B cell (primary cell): ENCODE results near the gene GRK5. TPM values are rescaled to one million over a fixed set of nuclear protein-coding genes. Genes with fewer than 3 reads are reported as not detected.

Source experiments
- ATAC-seq: fragments of 200-7000 bp; cut with Tn5 transposase; one replicate; pipeline ENCODE4 v1.10.0; 2021; ENCODE audit warnings: low read depth, mild to moderate bottlenecking, moderate number of reproducible peaks, moderate library complexity
- CTCF ChIA-PET: fragments of 350-600 bp; sonication (Branson Sonifier 250); formaldehyde crosslinking; loops from one replicate; lab custom pipeline; 2021; ENCODE audit warnings: antibody characterized with exemption, inconsistent platforms; lab: Charles Lee
- POLR2A ChIA-PET: fragments of 350-600 bp; sonication (Branson Sonifier 250); formaldehyde crosslinking; loops from one replicate; lab custom pipeline; 2021; ENCODE audit warnings: antibody characterized with exemption; lab: Charles Lee
- DNase-seq: peaks from one replicate; pipeline ENCODE4 v3.0.0; 2013
- H2AFZ ChIP-seq: 2 replicates; pipeline ENCODE4 v1.6.1; 2012; ENCODE audit warnings: mild to moderate bottlenecking, low read depth, low read length; ENCODE audit not compliant: insufficient read depth, poor library complexity, severe bottlenecking
- H3K27ac ChIP-seq, 2 donors: 1 replicate in 1 of 2; 2 replicates in 1 of 2; pipeline ENCODE4 v1.5.1; 2012 to 2013; ENCODE audit warnings: low read length in 2 of 2, mild to moderate bottlenecking in 2 of 2, moderate library complexity in 1 of 2
- H3K27me3 ChIP-seq, 4 experiments: fragments of 200-600 bp in 1 of 4; sonication (generic) in 1 of 4; replicated peaks in 1 of 4; 1 replicate in 2 of 4; 2 replicates in 2 of 4; pipeline versions ENCODE4 v1.6.1 to v1.7.0; 2013 to 2016; ENCODE audit warnings: low read length in 3 of 4, mild to moderate bottlenecking in 2 of 4, mixed read lengths in 1 of 4, moderate library complexity in 1 of 4; ENCODE audit not compliant: insufficient read depth in 4 of 4, control insufficient read depth in 3 of 4; ENCODE audit errors: control extremely low read depth in 1 of 4
- H3K36me3 ChIP-seq, 2 experiments: replicated peaks in 1 of 2; 1 replicate in 1 of 2; 2 replicates in 1 of 2; pipeline versions ENCODE4 v1.6.1 to v1.7.1; 2013; ENCODE audit warnings: low read length in 1 of 2; ENCODE audit not compliant: insufficient read depth in 2 of 2, control insufficient read depth in 1 of 2; ENCODE audit errors: control extremely low read depth in 1 of 2, extremely low read depth in 1 of 2
- H3K4me1 ChIP-seq, 2 donors: fragments of 200-600 bp in 1 of 2; sonication (generic) in 1 of 2; 1 replicate in 1 of 2; 2 replicates in 1 of 2; pipeline versions ENCODE4 v1.5.1 to v1.6.1; 2013 to 2017; ENCODE audit warnings: low read length in 2 of 2; ENCODE audit not compliant: control insufficient read depth in 2 of 2, insufficient read depth in 2 of 2
- H3K4me2 ChIP-seq: replicated peaks from 2 replicates; pipeline ENCODE3; 2012; ENCODE audit warnings: mild to moderate bottlenecking, low read depth, low read length; ENCODE audit not compliant: poor library complexity, severe bottlenecking
- H3K4me3 ChIP-seq, 5 experiments: fragments of 200-600 bp in 1 of 5; sonication (generic) in 1 of 5; 1 replicate in 3 of 5; 2 replicates in 2 of 5; pipeline versions ENCODE4 v1.5.1 to v1.7.0; 2011 to 2016; ENCODE audit warnings: low read length in 4 of 5, mild to moderate bottlenecking in 4 of 5, low read depth in 2 of 5, control low read depth in 1 of 5, moderate library complexity in 1 of 5; ENCODE audit not compliant: insufficient read depth in 1 of 5; ENCODE audit errors: control extremely low read depth in 1 of 5, extremely low read depth in 1 of 5
- H3K79me2 ChIP-seq: fragments of 200-600 bp; sonication (generic); one replicate; pipeline ENCODE4 v1.6.0; 2016; ENCODE audit warnings: low read length; ENCODE audit not compliant: control insufficient read depth, insufficient read depth
- H3K9ac ChIP-seq: fragments of 200-600 bp; sonication (generic); 2 replicates; pipeline ENCODE4 v1.6.1; 2017; ENCODE audit warnings: mild to moderate bottlenecking, low read length, moderate library complexity
- H3K9me3 ChIP-seq, 3 donors: one replicate each; pipeline versions ENCODE4 v1.6.1 to v1.7.1; 2013; ENCODE audit warnings: low read length in 2 of 3; ENCODE audit not compliant: control insufficient read depth in 2 of 3, insufficient read depth in 1 of 3; ENCODE audit errors: control extremely low read depth in 1 of 3
- H4K20me1 ChIP-seq: 2 replicates; pipeline ENCODE4 v1.6.0; 2012; ENCODE audit warnings: mild to moderate bottlenecking, low read length; ENCODE audit not compliant: insufficient read depth, control insufficient read depth, poor library complexity, severe bottlenecking
- H3K27ac Mint-ChIP-seq: one replicate; pipeline ENCODE4 v1.8.0; 2021; ENCODE audit warnings: mixed read lengths
- H3K27me3 Mint-ChIP-seq: one replicate; pipeline ENCODE4 v1.8.0; 2021; ENCODE audit warnings: mixed read lengths
- H3K4me1 Mint-ChIP-seq: one replicate; pipeline ENCODE4 v1.8.0; 2021; ENCODE audit warnings: mixed read lengths
- H3K4me3 Mint-ChIP-seq: one replicate; pipeline ENCODE4 v1.8.0; 2021; ENCODE audit warnings: mixed read lengths
- H3K9me3 Mint-ChIP-seq: one replicate; pipeline ENCODE4 v1.8.0; 2022; ENCODE audit warnings: mixed read lengths; ENCODE audit not compliant: insufficient read depth
- EZH2 ChIP-seq: IDR thresholded peaks from 2 replicates; pipeline ENCODE4 v1.6.1; 2012; ENCODE audit warnings: borderline replicate concordance, low read depth, mild to moderate bottlenecking, moderate library complexity, low read length; ENCODE audit not compliant: insufficient read depth, poor library complexity, severe bottlenecking
- WGBS: methylation state at CpG from one replicate; pipeline ENCODE4 v1.1.5; 2013; ENCODE audit warnings: missing lambda C conversion rate; ENCODE audit not compliant: insufficient coverage; 5-methylcytosine and 5-hydroxymethylcytosine counted together
- intact Hi-C: fragments of 100-400 bp; cut with micrococcal nuclease; formaldehyde crosslinking; loops from one replicate; pipeline ENCODE4 v1.10.0; 2022
- polyA plus RNA-seq: library from polyadenylated mRNA; depleted of rRNA; stranded (reverse); fragments of >200 nt; gene quantifications from 2 replicates; pipeline ENCODE4 v1.2.3, GENCODE V29; 2012
- total RNA-seq, 2 donors: library from RNA; stranded (reverse); fragments of 120-200 nt in 1 of 2; gene quantifications; 1 replicate in 1 of 2; 2 replicates in 1 of 2; pipeline versions ENCODE4 v1.2.3 to v1.2.4, GENCODE V29; 2013 to 2022
- TF ChIP-seq, protein P1 (sequence below): fragments of 200-600 bp; IDR thresholded peaks from one replicate; pipeline ENCODE4 v1.8.0; 2022; ENCODE audit warnings: antibody characterized with exemption, mild to moderate bottlenecking

Gene GRK5
- total and polyA plus RNA-seq, 2 donors (not counting 1 experiment from before 2014, with no cell fraction given): 21.9 to 54.8 TPM

DNA sequence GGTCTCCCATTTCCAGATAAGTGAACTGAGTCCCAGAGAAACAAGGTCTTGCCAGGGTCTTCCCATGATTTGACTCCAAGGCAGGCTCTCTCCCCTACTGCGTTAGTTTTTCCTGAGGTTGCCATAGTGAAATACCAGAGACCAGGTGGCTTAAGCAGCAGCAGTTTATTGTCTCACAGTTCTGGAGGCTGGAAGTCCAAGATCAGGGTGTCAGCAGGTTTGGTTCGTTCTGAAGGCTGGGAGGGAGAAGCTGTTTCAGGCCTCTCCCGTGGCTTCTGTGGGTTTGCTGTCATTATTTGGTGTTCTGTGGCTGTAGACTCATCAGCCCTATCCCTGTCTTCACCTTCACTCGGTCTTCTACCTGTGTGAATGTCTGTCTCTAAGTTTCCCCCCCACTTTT lies 129.9 kb downstream of the GRK5 start:
- DNase-seq (no peak), ATAC-seq (no peak)
- H3K27ac ChIP-seq: no peak overlapping the region
- H3K9ac ChIP-seq: no peak overlapping the region
- TF ChIP-seq EZH2: no peak
- TF ChIP-seq, protein P1, sequence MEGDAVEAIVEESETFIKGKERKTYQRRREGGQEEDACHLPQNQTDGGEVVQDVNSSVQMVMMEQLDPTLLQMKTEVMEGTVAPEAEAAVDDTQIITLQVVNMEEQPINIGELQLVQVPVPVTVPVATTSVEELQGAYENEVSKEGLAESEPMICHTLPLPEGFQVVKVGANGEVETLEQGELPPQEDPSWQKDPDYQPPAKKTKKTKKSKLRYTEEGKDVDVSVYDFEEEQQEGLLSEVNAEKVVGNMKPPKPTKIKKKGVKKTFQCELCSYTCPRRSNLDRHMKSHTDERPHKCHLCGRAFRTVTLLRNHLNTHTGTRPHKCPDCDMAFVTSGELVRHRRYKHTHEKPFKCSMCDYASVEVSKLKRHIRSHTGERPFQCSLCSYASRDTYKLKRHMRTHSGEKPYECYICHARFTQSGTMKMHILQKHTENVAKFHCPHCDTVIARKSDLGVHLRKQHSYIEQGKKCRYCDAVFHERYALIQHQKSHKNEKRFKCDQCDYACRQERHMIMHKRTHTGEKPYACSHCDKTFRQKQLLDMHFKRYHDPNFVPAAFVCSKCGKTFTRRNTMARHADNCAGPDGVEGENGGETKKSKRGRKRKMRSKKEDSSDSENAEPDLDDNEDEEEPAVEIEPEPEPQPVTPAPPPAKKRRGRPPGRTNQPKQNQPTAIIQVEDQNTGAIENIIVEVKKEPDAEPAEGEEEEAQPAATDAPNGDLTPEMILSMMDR: no peak
- intact Hi-C loops: no loop called here
- no peaks in the 10 kb centered on the region for H3K9me3 Mint-ChIP-seq
- H3K4me2 ChIP-seq: no peak overlapping the region
- peaks cover 31% of the 10 kb centered on the region for H4K20me1 ChIP-seq
- no peak overlapping the region for H3K4me3 ChIP-seq
- ChIA-PET POLR2A (no interaction called here), CTCF (no interaction called here)
- H2AFZ ChIP-seq: no peak overlapping the region
- peaks cover 70% of the 10 kb centered on the region for H3K79me2 ChIP-seq
- no peaks in the 10 kb centered on the region for H3K27me3 Mint-ChIP-seq
- H3K4me1 Mint-ChIP-seq: peaks cover 23% of the 10 kb centered on the region
- H3K9me3 ChIP-seq: no peaks in the 10 kb centered on the region
- no peaks in the 10 kb centered on the region for H3K27me3 ChIP-seq
- peak overlapping the region; percentile 26 for H3K27ac Mint-ChIP-seq
- 100% methylated on average over 1 of the region's 4 CpGs for WGBS
- peaks cover 0 to 36% of the 10 kb centered on the region in 2 experiments for H3K36me3 ChIP-seq
- no peaks in the 10 kb centered on the region for H3K4me1 ChIP-seq
- no peak overlapping the region for H3K4me3 Mint-ChIP-seq

DNA sequence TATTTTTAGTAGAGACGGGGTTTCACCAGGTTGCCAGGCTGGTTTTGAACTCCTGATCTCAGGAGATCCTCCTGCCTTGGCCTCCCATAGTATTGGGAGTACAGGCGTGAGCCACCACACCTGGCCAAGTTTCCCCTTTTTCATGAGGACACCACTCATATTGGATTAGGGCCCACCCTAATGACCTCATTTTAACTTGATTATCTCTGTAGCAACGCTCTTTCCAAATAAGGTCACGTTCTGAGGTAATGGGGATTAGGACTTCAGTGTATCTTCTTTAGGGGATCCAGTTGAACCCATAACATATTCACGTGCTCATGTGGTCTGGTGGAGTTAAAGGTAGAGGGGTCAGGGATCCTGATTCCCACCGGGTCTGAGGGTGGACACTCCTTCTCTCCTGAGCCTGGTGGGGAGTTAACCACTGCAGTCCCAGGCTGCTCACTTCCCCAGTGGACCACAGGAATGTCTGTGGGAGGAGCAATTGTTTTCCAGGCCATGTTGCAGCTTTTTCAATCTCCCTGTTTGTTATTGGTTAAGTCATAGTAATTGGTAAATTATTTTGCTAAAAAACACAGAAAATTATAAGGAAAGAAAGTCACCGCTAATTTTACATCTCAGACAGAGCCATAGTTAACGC lies 130.5 kb downstream of the GRK5 start:
- peaks cover 20% of the 10 kb centered on the region for H3K4me1 Mint-ChIP-seq
- no peaks in the 10 kb centered on the region for H3K27me3 Mint-ChIP-seq
- Histone ChIP-seq H3K9ac (no peak overlapping the region), H3K4me2 (no peak overlapping the region), H3K9me3 (no peaks in the 10 kb centered on the region), H3K4me3 (no peak overlapping the region), H3K36me3 (peaks cover 0 to 36% of the 10 kb centered on the region in 2 experiments), H3K27ac (no peak overlapping the region), H3K4me1 (no peaks in the 10 kb centered on the region), H3K27me3 (no peaks in the 10 kb centered on the region), H4K20me1 (peaks cover 29% of the 10 kb centered on the region), H2AFZ (no peak overlapping the region), H3K79me2 (peaks cover 69% of the 10 kb centered on the region)
- intact Hi-C loops: no loop called here
- POLR2A ChIA-PET: no interaction called here
- no peaks in the 10 kb centered on the region for H3K9me3 Mint-ChIP-seq
- CTCF ChIA-PET: no interaction called here
- no CpG with 5 or more reads among the region's 8 CpGs for WGBS
- no peak overlapping the region for H3K4me3 Mint-ChIP-seq
- ATAC-seq (no peak), DNase-seq (no peak)
- no peak overlapping the region for H3K27ac Mint-ChIP-seq
- TF ChIP-seq, protein P1: no peak
- TF ChIP-seq EZH2: no peak
